ENCODE results near the gene POLR1E.
"Not testable (repeated sequence)": the region's sequence is repeated elsewhere in the genome, so short reads cannot be mapped to it uniquely, and the experiment has no call there.

The POLR1E gene

DNA sequence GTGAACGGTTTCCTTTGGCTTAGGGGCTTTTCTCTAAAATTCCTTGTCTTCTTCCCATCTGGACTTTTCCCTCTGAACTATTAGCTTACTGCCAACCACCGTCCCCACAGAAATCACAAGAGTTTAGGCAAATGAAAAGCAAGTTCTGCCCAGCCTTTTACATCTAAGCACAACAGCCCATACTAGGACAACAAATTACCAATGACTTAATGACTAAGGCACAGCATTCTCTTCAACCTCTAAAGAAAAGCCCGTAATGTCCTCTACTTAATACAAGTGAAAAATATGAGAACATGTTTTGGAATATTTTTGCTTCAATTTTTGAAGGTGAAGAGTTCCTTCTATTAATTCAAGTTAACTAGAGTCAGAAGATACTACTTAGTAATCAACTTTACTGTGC is 21.7 kb upstream of the POLR1E start:
- H3K27me3 ChIP-seq (replicated peaks; ENCODE audit: control insufficient read depth, insufficient read depth, low read length, poor library complexity, severe bottlenecking), result no peaks in the 10 kb centered on the region
- H3K9me3 ChIP-seq (ENCODE audit: control insufficient read depth, low read length), result no peaks in the 10 kb centered on the region
- peak overlapping the region; percentile 80 for H3K4me3 ChIP-seq (ENCODE audit: insufficient read depth, low read depth, low read length, poor library complexity, severe bottlenecking)
- H3K27ac ChIP-seq (ENCODE audit: insufficient read depth, low read length, poor library complexity, severe bottlenecking), result peak overlapping the region; percentile 92
- H3K4me1 ChIP-seq (ENCODE audit: control insufficient read depth, insufficient read depth, low read length, poor library complexity, severe bottlenecking), result no peaks in the 10 kb centered on the region
- no peaks in the 10 kb centered on the region for H3K36me3 ChIP-seq (ENCODE audit: control insufficient read depth, insufficient read depth, low read length)
- DNase-seq, result no peak

DNA sequence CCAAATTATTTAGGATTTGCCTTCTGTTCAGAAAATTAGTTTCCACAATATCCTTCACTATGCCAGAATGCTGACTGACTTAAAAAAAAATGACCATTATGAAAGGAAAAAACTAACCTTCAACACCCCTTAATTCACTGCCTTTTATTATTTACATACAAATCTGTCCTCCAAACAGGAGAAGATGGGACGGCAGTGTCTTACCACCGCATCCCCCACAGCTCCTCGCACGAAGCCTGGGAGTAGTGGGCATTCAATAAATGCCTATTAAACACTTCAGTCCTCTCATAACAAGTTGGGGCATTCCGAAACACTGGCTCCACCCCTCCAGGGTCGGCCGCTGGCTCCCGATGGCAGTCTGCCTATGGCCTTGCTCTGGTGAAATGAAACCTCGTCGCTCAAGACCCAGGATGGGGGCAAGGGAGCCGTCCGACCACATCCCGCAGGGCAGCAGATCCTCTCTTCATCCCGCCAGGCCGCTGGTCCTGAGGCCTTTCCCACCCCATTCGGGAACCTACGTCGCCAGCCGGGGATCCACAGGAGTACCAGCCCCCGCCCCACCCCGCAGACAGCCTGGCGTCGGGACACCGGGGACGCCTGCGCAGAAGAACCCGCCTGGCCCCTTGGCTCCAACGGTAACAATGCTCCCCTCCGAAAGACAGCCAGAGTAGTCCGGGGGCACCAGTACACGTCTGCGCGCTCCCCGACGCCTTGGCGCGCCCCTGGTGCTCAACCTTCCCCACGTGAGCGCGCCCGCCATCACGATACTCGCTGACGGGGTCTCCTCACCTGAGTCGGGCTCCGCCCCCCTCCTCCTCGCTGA is 21.1 kb upstream of the POLR1E start:
- DNase-seq, result peak; percentile 52 to 62 (median 56)
- Histone ChIP-seq H3K4me1 (ENCODE audit: control insufficient read depth, insufficient read depth, low read length, poor library complexity, severe bottlenecking) (no peaks in the 10 kb centered on the region), H3K36me3 (ENCODE audit: control insufficient read depth, insufficient read depth, low read length) (no peaks in the 10 kb centered on the region), H3K4me3 (ENCODE audit: insufficient read depth, low read depth, low read length, poor library complexity, severe bottlenecking) (peak overlapping the region; percentile 80), H3K27ac (ENCODE audit: insufficient read depth, low read length, poor library complexity, severe bottlenecking) (peak overlapping the region; percentile 92), H3K9me3 (ENCODE audit: control insufficient read depth, low read length) (no peaks in the 10 kb centered on the region), H3K27me3 (replicated peaks; ENCODE audit: control insufficient read depth, insufficient read depth, low read length, poor library complexity, severe bottlenecking) (no peaks in the 10 kb centered on the region)

- peak within 1 kb of the TSS; percentile 80 for H3K4me3 ChIP-seq (ENCODE audit: insufficient read depth, low read depth, low read length, poor library complexity, severe bottlenecking)
- H3K27me3 ChIP-seq (replicated peaks; ENCODE audit: control insufficient read depth, insufficient read depth, low read length, poor library complexity, severe bottlenecking), result no peaks in the 10 kb centered on the region
- H3K9me3 ChIP-seq (ENCODE audit: control insufficient read depth, low read length), result no peaks in the 10 kb centered on the region
- peak within 1 kb of the TSS; percentile 92 for H3K27ac ChIP-seq (ENCODE audit: insufficient read depth, low read length, poor library complexity, severe bottlenecking)
- DNase-seq, result peak; percentile 98 to 99 (median 99)
- H3K36me3 ChIP-seq (ENCODE audit: control insufficient read depth, insufficient read depth, low read length), result no peaks in the 10 kb centered on the region
- no peaks in the 10 kb centered on the region for H3K4me1 ChIP-seq (ENCODE audit: control insufficient read depth, insufficient read depth, low read length, poor library complexity, severe bottlenecking)
Observed at GRCh38 chr9:37465249-37466036, 20.3 kb upstream of the POLR1E start, which contains the start of gene ZBTB5. TSS of gene ZBTB5 (minus strand) at chr9:37465450. CDS start at chr9:37442551, 22,899 bp downstream.

DNA sequence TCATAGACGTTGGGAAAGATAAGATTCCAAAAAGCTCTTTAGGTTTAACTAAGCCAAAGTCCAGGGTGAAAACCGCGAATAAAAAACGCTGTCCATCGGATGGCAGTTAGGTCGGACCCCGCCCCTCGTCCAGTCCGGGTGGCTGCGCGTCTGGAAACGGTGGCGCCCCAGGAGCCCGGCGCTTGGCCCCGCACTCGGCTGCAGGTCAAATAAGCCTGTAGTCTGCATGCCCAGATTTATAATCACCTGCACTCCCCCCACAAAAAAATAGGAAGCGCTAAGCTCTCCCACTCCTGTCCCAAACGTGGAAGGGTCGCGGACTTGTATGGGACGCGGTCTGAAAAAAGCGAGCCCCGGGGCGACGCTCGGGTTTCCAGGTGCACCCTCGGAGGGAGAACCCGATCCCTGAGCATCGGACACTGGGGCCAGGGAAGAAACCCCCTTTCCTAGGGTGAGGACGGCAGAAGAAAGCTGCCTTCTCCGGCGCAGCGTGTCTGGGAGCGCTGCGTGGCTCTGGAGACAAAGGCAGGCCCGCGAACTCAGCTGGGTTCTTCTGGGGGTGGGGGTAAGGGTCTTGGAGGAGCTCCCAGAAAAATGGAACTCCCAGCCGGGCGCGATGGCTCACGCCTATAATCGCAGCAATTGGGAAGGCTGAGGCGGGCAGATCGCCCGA is 19.6 kb upstream of the POLR1E start:
- Histone ChIP-seq H3K36me3 (ENCODE audit: control insufficient read depth, insufficient read depth, low read length) (no peaks in the 10 kb centered on the region), H3K4me1 (ENCODE audit: control insufficient read depth, insufficient read depth, low read length, poor library complexity, severe bottlenecking) (no peaks in the 10 kb centered on the region), H3K4me3 (ENCODE audit: insufficient read depth, low read depth, low read length, poor library complexity, severe bottlenecking) (peak overlapping the region; percentile 80), H3K27me3 (replicated peaks; ENCODE audit: control insufficient read depth, insufficient read depth, low read length, poor library complexity, severe bottlenecking) (no peaks in the 10 kb centered on the region), H3K27ac (ENCODE audit: insufficient read depth, low read length, poor library complexity, severe bottlenecking) (peak overlapping the region; percentile 92), H3K9me3 (ENCODE audit: control insufficient read depth, low read length) (no peaks in the 10 kb centered on the region)
- peak in 2 of 3 donors; percentile 6 to 12 for DNase-seq

GRCh38 chr9:37467530-37467929 is 18.2 kb upstream of the POLR1E start:
- H3K36me3 ChIP-seq (ENCODE audit: control insufficient read depth, insufficient read depth, low read length); H3K4me1 ChIP-seq (ENCODE audit: control insufficient read depth, insufficient read depth, low read length, poor library complexity, severe bottlenecking); DNase-seq; H3K27me3 ChIP-seq (replicated peaks; ENCODE audit: control insufficient read depth, insufficient read depth, low read length, poor library complexity, severe bottlenecking); H3K27ac ChIP-seq (ENCODE audit: insufficient read depth, low read length, poor library complexity, severe bottlenecking); H3K9me3 ChIP-seq (ENCODE audit: control insufficient read depth, low read length); H3K4me3 ChIP-seq (ENCODE audit: insufficient read depth, low read depth, low read length, poor library complexity, severe bottlenecking): not testable (repeated sequence)

DNA sequence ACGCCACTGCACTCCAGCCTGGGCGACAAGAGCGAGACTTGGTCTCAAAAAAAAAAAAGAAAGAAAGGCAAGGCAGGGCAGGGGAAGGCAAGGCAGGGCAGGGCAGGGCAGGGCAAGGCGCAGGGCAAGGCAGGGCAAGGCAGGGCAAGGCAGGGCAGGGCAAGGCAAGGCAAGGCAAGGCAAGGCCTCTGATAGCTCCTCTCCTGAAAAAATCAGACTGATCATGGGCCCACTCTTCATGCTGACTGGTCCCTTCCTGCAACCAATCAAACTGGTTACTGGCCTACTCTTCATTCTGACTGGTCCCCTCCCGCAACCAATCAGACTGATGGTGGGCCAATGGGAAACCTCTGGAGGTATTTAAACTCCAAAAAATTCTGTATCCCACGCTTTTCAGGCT is 17.1 kb upstream of the POLR1E start:
- H3K36me3 ChIP-seq (ENCODE audit: control insufficient read depth, insufficient read depth, low read length), result no peaks in the 10 kb centered on the region
- H3K27me3 ChIP-seq (replicated peaks; ENCODE audit: control insufficient read depth, insufficient read depth, low read length, poor library complexity, severe bottlenecking), result no peaks in the 10 kb centered on the region
- H3K4me1 ChIP-seq (ENCODE audit: control insufficient read depth, insufficient read depth, low read length, poor library complexity, severe bottlenecking), result no peaks in the 10 kb centered on the region
- no peak for DNase-seq
- no peak overlapping the region for H3K4me3 ChIP-seq (ENCODE audit: insufficient read depth, low read depth, low read length, poor library complexity, severe bottlenecking)
- H3K27ac ChIP-seq (ENCODE audit: insufficient read depth, low read length, poor library complexity, severe bottlenecking), result no peak overlapping the region
- no peaks in the 10 kb centered on the region for H3K9me3 ChIP-seq (ENCODE audit: control insufficient read depth, low read length)

GRCh38 chr9:37471942-37472684 is 13.6 kb upstream of the POLR1E start:
- Histone ChIP-seq H3K4me3 (ENCODE audit: insufficient read depth, low read depth, low read length, poor library complexity, severe bottlenecking) (no peak overlapping the region), H3K9me3 (ENCODE audit: control insufficient read depth, low read length) (no peaks in the 10 kb centered on the region), H3K27me3 (replicated peaks; ENCODE audit: control insufficient read depth, insufficient read depth, low read length, poor library complexity, severe bottlenecking) (no peaks in the 10 kb centered on the region), H3K4me1 (ENCODE audit: control insufficient read depth, insufficient read depth, low read length, poor library complexity, severe bottlenecking) (no peaks in the 10 kb centered on the region), H3K27ac (ENCODE audit: insufficient read depth, low read length, poor library complexity, severe bottlenecking) (no peak overlapping the region), H3K36me3 (ENCODE audit: control insufficient read depth, insufficient read depth, low read length) (no peaks in the 10 kb centered on the region)
- no peak for DNase-seq

- not testable (repeated sequence) for H3K4me1 ChIP-seq (ENCODE audit: control insufficient read depth, insufficient read depth, low read length, poor library complexity, severe bottlenecking); H3K4me3 ChIP-seq (ENCODE audit: insufficient read depth, low read depth, low read length, poor library complexity, severe bottlenecking); H3K27me3 ChIP-seq (replicated peaks; ENCODE audit: control insufficient read depth, insufficient read depth, low read length, poor library complexity, severe bottlenecking); H3K9me3 ChIP-seq (ENCODE audit: control insufficient read depth, low read length); H3K27ac ChIP-seq (ENCODE audit: insufficient read depth, low read length, poor library complexity, severe bottlenecking); DNase-seq; H3K36me3 ChIP-seq (ENCODE audit: control insufficient read depth, insufficient read depth, low read length)
Observed at GRCh38 chr9:37473982-37474381, 11.8 kb upstream of the POLR1E start.

DNA sequence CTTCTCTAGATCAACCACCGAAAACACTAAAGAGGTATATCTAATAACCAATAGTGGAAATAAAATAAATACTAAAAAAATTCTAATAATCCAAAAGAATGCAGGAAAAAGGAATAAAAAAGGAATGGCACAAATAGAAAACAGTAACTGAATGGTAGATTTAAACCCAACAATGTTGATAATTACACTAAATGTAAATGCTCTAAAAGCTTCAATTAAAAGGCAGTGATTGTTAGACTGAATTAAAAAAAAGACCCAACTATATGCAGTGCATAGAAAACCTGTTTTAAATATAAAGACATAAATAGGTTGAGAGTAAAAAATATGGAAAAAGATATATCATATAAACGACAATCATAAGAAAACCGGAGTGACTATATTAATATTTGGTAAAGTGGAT is 11.3 kb upstream of the POLR1E start:
- no peaks in the 10 kb centered on the region for H3K27me3 ChIP-seq (replicated peaks; ENCODE audit: control insufficient read depth, insufficient read depth, low read length, poor library complexity, severe bottlenecking)
- DNase-seq, result no peak
- H3K4me1 ChIP-seq (ENCODE audit: control insufficient read depth, insufficient read depth, low read length, poor library complexity, severe bottlenecking), result no peaks in the 10 kb centered on the region
- H3K9me3 ChIP-seq (ENCODE audit: control insufficient read depth, low read length), result no peaks in the 10 kb centered on the region
- no peak overlapping the region for H3K27ac ChIP-seq (ENCODE audit: insufficient read depth, low read length, poor library complexity, severe bottlenecking)
- H3K36me3 ChIP-seq (ENCODE audit: control insufficient read depth, insufficient read depth, low read length), result no peaks in the 10 kb centered on the region
- no peak overlapping the region for H3K4me3 ChIP-seq (ENCODE audit: insufficient read depth, low read depth, low read length, poor library complexity, severe bottlenecking)

Data from effector memory CD4-positive, alpha-beta T cell (primary cell).